Retinal pigment epithelial cell (primary cell): ENCODE data around the gene SERPINB1.

Source experiments
- DNase-seq: peaks from one replicate; pipeline ENCODE4 v3.0.0-alpha.2; 2010; ENCODE audit warnings: low read depth
- H3K4me3 ChIP-seq: 2 replicates; pipeline ENCODE4 v1.5.1; 2011; ENCODE audit warnings: mild to moderate bottlenecking, low read length, control low read depth, moderate library complexity
- TF ChIP-seq, protein P1 (sequence below): conservative IDR thresholded peaks from 2 replicates; pipeline ENCODE4 v1.5.1; 2011; ENCODE audit warnings: low read depth, low read length, control low read depth, inconsistent platforms

SERPINB1 gene

GRCh38 chr6:2830183-2830582, 11.5 kb downstream of the SERPINB1 start:
- TF ChIP-seq, protein P1, sequence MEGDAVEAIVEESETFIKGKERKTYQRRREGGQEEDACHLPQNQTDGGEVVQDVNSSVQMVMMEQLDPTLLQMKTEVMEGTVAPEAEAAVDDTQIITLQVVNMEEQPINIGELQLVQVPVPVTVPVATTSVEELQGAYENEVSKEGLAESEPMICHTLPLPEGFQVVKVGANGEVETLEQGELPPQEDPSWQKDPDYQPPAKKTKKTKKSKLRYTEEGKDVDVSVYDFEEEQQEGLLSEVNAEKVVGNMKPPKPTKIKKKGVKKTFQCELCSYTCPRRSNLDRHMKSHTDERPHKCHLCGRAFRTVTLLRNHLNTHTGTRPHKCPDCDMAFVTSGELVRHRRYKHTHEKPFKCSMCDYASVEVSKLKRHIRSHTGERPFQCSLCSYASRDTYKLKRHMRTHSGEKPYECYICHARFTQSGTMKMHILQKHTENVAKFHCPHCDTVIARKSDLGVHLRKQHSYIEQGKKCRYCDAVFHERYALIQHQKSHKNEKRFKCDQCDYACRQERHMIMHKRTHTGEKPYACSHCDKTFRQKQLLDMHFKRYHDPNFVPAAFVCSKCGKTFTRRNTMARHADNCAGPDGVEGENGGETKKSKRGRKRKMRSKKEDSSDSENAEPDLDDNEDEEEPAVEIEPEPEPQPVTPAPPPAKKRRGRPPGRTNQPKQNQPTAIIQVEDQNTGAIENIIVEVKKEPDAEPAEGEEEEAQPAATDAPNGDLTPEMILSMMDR, result no peak
- DNase-seq, result no peak
- H3K4me3 ChIP-seq, result no peak overlapping the region

GRCh38 chr6:2829253-2829652, 12.4 kb downstream of the SERPINB1 start:
- no peak overlapping the region for H3K4me3 ChIP-seq
- DNase-seq, result no peak
- TF ChIP-seq, protein P1, result no peak

- DNase-seq, result no peak
- no peak overlapping the region for H3K4me3 ChIP-seq
- TF ChIP-seq, protein P1, result no peak
Observed at GRCh38 chr6:2828629-2829028, 13.0 kb downstream of the SERPINB1 start.

DNA sequence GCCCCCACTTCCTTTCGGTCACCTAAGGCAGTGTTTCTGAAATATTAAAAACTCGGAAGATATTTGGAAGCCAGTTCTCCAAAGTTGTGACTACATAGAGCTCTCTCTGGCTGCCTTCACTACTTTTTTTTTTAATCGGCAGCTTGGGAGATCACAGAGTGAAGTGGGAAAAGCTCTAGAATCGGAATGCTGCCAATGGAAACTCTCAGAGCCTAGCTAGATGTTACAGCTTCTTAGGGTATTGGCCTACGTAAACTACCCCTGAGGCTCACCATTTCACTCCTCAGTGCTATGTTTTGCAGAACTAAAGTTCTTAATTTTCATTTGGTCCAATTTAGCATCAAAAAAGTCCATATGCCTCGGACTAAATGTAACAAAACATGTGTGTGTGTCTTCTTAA, 14.5 kb downstream of the SERPINB1 start:
- no peak for DNase-seq
- H3K4me3 ChIP-seq, result no peak overlapping the region
- TF ChIP-seq, protein P1, result no peak

- no peak overlapping the region for H3K4me3 ChIP-seq
- TF ChIP-seq, protein P1, result no peak
- DNase-seq, result no peak
Observed at GRCh38 chr6:2826131-2826530, 15.5 kb downstream of the SERPINB1 start.

- DNase-seq, result no peak
- TF ChIP-seq, protein P1, result no peak
- H3K4me3 ChIP-seq, result no peak overlapping the region
Observed at GRCh38 chr6:2823104-2823850, 18.4 kb downstream of the SERPINB1 start.

GRCh38 chr6:2821554-2821953, 20.1 kb downstream of the SERPINB1 start:
- no peak overlapping the region for H3K4me3 ChIP-seq
- TF ChIP-seq, protein P1, result no peak

More at GRCh38 chr6:2821554-2821953, 20.1 kb downstream of the SERPINB1 start:
- no peak for DNase-seq
